Measurements from ENCODE around the gene PRKCA.

The PRKCA gene

DNA sequence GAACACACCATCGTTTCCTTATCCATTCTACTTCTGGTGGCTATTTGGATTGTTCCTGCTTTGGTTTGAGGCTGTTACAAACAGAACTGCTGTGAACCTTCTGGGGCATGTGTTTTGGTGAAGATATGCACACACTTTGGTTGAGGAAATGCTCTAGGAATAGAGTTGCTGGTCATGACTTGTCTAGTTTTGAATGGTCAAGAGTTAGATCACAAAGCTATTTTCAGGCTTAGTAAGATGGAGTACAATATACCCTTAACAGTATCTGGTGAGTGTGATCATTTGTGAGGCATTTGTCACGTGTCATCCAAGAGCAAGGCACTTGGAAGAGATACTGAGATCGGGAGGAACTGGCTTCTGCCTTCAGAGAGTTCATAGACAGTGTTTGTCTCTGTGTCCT lies 485.5 kb downstream of the PRKCA start:
- no peaks in the 10 kb centered on the region for H3K79me2 ChIP-seq (ENCODE audit: insufficient read depth, low read length)
- no peaks in the 10 kb centered on the region for H3K9me2 ChIP-seq (replicated peaks; ENCODE audit: low read depth, low read length)
- no peak overlapping the region for H2AFZ ChIP-seq (ENCODE audit: low read length)
- no peaks in the 10 kb centered on the region for H3K9me3 ChIP-seq (ENCODE audit: insufficient read depth, low read depth, low read length)
- no peaks in the 10 kb centered on the region for H3K4me1 ChIP-seq (ENCODE audit: insufficient read depth, low read length, poor library complexity, severe bottlenecking)
- no peaks in the 10 kb centered on the region for H3F3A ChIP-seq (ENCODE audit: low read depth)
- no peaks in the 10 kb centered on the region for H3K36me3 ChIP-seq (ENCODE audit: insufficient read depth, low read length)
- H3K4me3 ChIP-seq (ENCODE audit: low read length, poor library complexity, severe bottlenecking): no peak overlapping the region
- no peaks in the 10 kb centered on the region for H4K20me1 ChIP-seq (ENCODE audit: insufficient read depth, low read length, poor library complexity, severe bottlenecking)
- no peak overlapping the region for H3K9ac ChIP-seq (ENCODE audit: low read depth, low read length, poor library complexity, severe bottlenecking)
- no peak overlapping the region for H3K4me2 ChIP-seq (ENCODE audit: low read depth, low read length, poor library complexity, severe bottlenecking)
- TF ChIP-seq EZH2phosphoT487 (IDR thresholded peaks at IDR 0.05; ENCODE audit: borderline replicate concordance) (no peak), CTCF (conservative IDR thresholded peaks at IDR 0.05; ENCODE audit: low read length) (no peak)
- H3K27me3 ChIP-seq (ENCODE audit: insufficient read depth, low read length, poor library complexity, severe bottlenecking): no peaks in the 10 kb centered on the region

- no peaks in the 10 kb centered on the region for H3K4me1 ChIP-seq (ENCODE audit: insufficient read depth, low read length, poor library complexity, severe bottlenecking)
- H3K9me3 ChIP-seq (ENCODE audit: insufficient read depth, low read depth, low read length): no peaks in the 10 kb centered on the region
- no peak overlapping the region for H3K9ac ChIP-seq (ENCODE audit: low read depth, low read length, poor library complexity, severe bottlenecking)
- no peaks in the 10 kb centered on the region for H4K20me1 ChIP-seq (ENCODE audit: insufficient read depth, low read length, poor library complexity, severe bottlenecking)
- H3K36me3 ChIP-seq (ENCODE audit: insufficient read depth, low read length): no peaks in the 10 kb centered on the region
- no peak overlapping the region for H2AFZ ChIP-seq (ENCODE audit: low read length)
- H3K79me2 ChIP-seq (ENCODE audit: insufficient read depth, low read length): no peaks in the 10 kb centered on the region
- H3K9me2 ChIP-seq (replicated peaks; ENCODE audit: low read depth, low read length): no peaks in the 10 kb centered on the region
- no peak for TF ChIP-seq EZH2phosphoT487 (IDR thresholded peaks at IDR 0.05; ENCODE audit: borderline replicate concordance)
- TF ChIP-seq CTCF (conservative IDR thresholded peaks at IDR 0.05; ENCODE audit: low read length): no peak
- H3K27me3 ChIP-seq (ENCODE audit: insufficient read depth, low read length, poor library complexity, severe bottlenecking): no peaks in the 10 kb centered on the region
- H3F3A ChIP-seq (ENCODE audit: low read depth): no peaks in the 10 kb centered on the region
- H3K4me3 ChIP-seq (ENCODE audit: low read length, poor library complexity, severe bottlenecking): no peak overlapping the region
- no peak overlapping the region for H3K4me2 ChIP-seq (ENCODE audit: low read depth, low read length, poor library complexity, severe bottlenecking)
Measured at GRCh38 chr17:66789093-66789492, 486.7 kb downstream of the PRKCA start.

DNA sequence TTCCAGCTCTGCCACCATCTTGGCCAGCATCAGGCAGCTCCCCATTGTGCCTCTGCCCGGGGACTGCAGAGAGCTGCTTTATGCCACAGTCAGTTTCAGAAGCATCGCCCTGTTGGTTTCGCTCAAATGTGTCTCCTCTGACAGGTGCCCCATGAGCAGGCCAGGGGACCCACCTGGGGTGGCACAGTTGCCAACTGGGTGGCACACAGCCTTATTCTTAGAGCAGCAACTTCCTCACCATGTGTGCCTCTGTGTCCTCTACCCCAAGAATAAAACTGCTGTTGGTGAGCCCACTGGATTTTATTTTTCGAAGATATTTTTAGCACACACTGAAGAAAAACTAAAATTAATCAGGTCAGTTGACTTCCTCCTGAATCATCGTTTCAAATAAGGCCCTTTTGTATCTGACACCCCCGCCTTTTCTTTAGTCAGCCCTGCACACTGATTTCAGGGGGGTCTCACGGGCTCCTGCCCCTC lies 487.6 kb downstream of the PRKCA start:
- Histone ChIP-seq H3K4me3 (ENCODE audit: low read length, poor library complexity, severe bottlenecking) (no peak overlapping the region), H3K9me2 (replicated peaks; ENCODE audit: low read depth, low read length) (no peaks in the 10 kb centered on the region), H3K4me1 (ENCODE audit: insufficient read depth, low read length, poor library complexity, severe bottlenecking) (no peaks in the 10 kb centered on the region), H3K9me3 (ENCODE audit: insufficient read depth, low read depth, low read length) (no peaks in the 10 kb centered on the region), H3K9ac (ENCODE audit: low read depth, low read length, poor library complexity, severe bottlenecking) (no peak overlapping the region), H3K27me3 (ENCODE audit: insufficient read depth, low read length, poor library complexity, severe bottlenecking) (no peaks in the 10 kb centered on the region), H3F3A (ENCODE audit: low read depth) (no peaks in the 10 kb centered on the region), H3K36me3 (ENCODE audit: insufficient read depth, low read length) (no peaks in the 10 kb centered on the region), H3K4me2 (ENCODE audit: low read depth, low read length, poor library complexity, severe bottlenecking) (no peak overlapping the region), H4K20me1 (ENCODE audit: insufficient read depth, low read length, poor library complexity, severe bottlenecking) (no peaks in the 10 kb centered on the region), H3K79me2 (ENCODE audit: insufficient read depth, low read length) (no peaks in the 10 kb centered on the region), H2AFZ (ENCODE audit: low read length) (no peak overlapping the region)
- TF ChIP-seq CTCF (conservative IDR thresholded peaks at IDR 0.05; ENCODE audit: low read length): no peak
- TF ChIP-seq EZH2phosphoT487 (IDR thresholded peaks at IDR 0.05; ENCODE audit: borderline replicate concordance): no peak
